ENCODE data around the gene CTNND2. TPM values are rescaled to one million over a fixed set of nuclear protein-coding genes. Genes with fewer than 3 reads are reported as not detected.

Gene CTNND2
- total RNA-seq, 1 donor from 2014 or later = 13.9 TPM

GRCh38 chr5:11301171-11301570 is 603.1 kb downstream of the CTNND2 start:
- no peak overlapping the region for H2AFZ ChIP-seq (replicated peaks)
- H3K4me2 ChIP-seq = no peak overlapping the region
- TF ChIP-seq EZH2 (IDR thresholded peaks at IDR 0.05) = no peak
- TF ChIP-seq CTCF (IDR thresholded peaks at IDR 0.05) = no peak
- no peak for TF ChIP-seq EZH2phosphoT487 (IDR thresholded peaks at IDR 0.05)
- Mint-ChIP-seq H3K36me3 (peaks cover 2% of the 10 kb centered on the region), H3K4me3 (no peak overlapping the region), H3K27ac (no peak overlapping the region), H3K9me3 (no peaks in the 10 kb centered on the region), H3K27me3 (ENCODE audit: insufficient read depth, low read depth) (peaks cover 4% of the 10 kb centered on the region), H3K4me1 (peaks cover 8% of the 10 kb centered on the region)
- H3K9me3 ChIP-seq (ENCODE audit: low read depth) = no peaks in the 10 kb centered on the region
- H3K27ac ChIP-seq = no peak overlapping the region
- no peaks in the 10 kb centered on the region for H3K27me3 ChIP-seq
- no peaks in the 10 kb centered on the region for H3F3A ChIP-seq (ENCODE audit: low read depth)
- no peaks in the 10 kb centered on the region for H4K20me1 ChIP-seq (ENCODE audit: low read depth)
- H3K4me3 ChIP-seq = no peak overlapping the region
- no peaks in the 10 kb centered on the region for H3K36me3 ChIP-seq
- no peak overlapping the region for H3K9ac ChIP-seq
- no peaks in the 10 kb centered on the region for H3K4me1 ChIP-seq
- H3K79me2 ChIP-seq (ENCODE audit: low read depth) = no peaks in the 10 kb centered on the region
- no peak for DNase-seq (ENCODE audit: low spot score)

GRCh38 chr5:11300736-11301135 is 603.5 kb downstream of the CTNND2 start:
- no peaks in the 10 kb centered on the region for H3K36me3 ChIP-seq
- no peak overlapping the region for H3K4me3 ChIP-seq
- DNase-seq (ENCODE audit: low spot score) = no peak
- no peak overlapping the region for H3K27ac ChIP-seq
- TF ChIP-seq EZH2phosphoT487 (IDR thresholded peaks at IDR 0.05) = no peak
- no peak for TF ChIP-seq EZH2 (IDR thresholded peaks at IDR 0.05)
- no peak for TF ChIP-seq CTCF (IDR thresholded peaks at IDR 0.05)
- no peaks in the 10 kb centered on the region for H3K4me1 ChIP-seq
- Mint-ChIP-seq H3K4me1 (peaks cover 4% of the 10 kb centered on the region), H3K36me3 (peaks cover 2% of the 10 kb centered on the region), H3K4me3 (no peak overlapping the region), H3K27ac (no peak overlapping the region), H3K27me3 (ENCODE audit: insufficient read depth, low read depth) (peaks cover 4% of the 10 kb centered on the region), H3K9me3 (no peaks in the 10 kb centered on the region)
- no peaks in the 10 kb centered on the region for H3K79me2 ChIP-seq (ENCODE audit: low read depth)
- no peak overlapping the region for H3K9ac ChIP-seq
- H2AFZ ChIP-seq (replicated peaks) = no peak overlapping the region
- H3K4me2 ChIP-seq = no peak overlapping the region
- H4K20me1 ChIP-seq (ENCODE audit: low read depth) = no peaks in the 10 kb centered on the region
- H3K27me3 ChIP-seq = no peaks in the 10 kb centered on the region
- no peaks in the 10 kb centered on the region for H3F3A ChIP-seq (ENCODE audit: low read depth)
- no peaks in the 10 kb centered on the region for H3K9me3 ChIP-seq (ENCODE audit: low read depth)

- no peaks in the 10 kb centered on the region for H3K36me3 ChIP-seq
- H3K27ac ChIP-seq = no peak overlapping the region
- no peaks in the 10 kb centered on the region for H3K79me2 ChIP-seq (ENCODE audit: low read depth)
- Mint-ChIP-seq H3K27me3 (ENCODE audit: insufficient read depth, low read depth) (peaks cover under 1% of the 10 kb centered on the region), H3K27ac (no peak overlapping the region), H3K9me3 (no peaks in the 10 kb centered on the region), H3K4me1 (no peaks in the 10 kb centered on the region), H3K36me3 (peaks cover 2% of the 10 kb centered on the region), H3K4me3 (no peak overlapping the region)
- H3K27me3 ChIP-seq = no peaks in the 10 kb centered on the region
- DNase-seq (ENCODE audit: low spot score) = no peak
- H3K4me3 ChIP-seq = no peak overlapping the region
- no peak overlapping the region for H2AFZ ChIP-seq (replicated peaks)
- no peaks in the 10 kb centered on the region for H3F3A ChIP-seq (ENCODE audit: low read depth)
- H3K4me2 ChIP-seq = no peak overlapping the region
- H4K20me1 ChIP-seq (ENCODE audit: low read depth) = no peaks in the 10 kb centered on the region
- H3K4me1 ChIP-seq = no peaks in the 10 kb centered on the region
- no peak for TF ChIP-seq EZH2 (IDR thresholded peaks at IDR 0.05)
- TF ChIP-seq CTCF (IDR thresholded peaks at IDR 0.05) = no peak
- TF ChIP-seq EZH2phosphoT487 (IDR thresholded peaks at IDR 0.05) = no peak
- no peaks in the 10 kb centered on the region for H3K9me3 ChIP-seq (ENCODE audit: low read depth)
- no peak overlapping the region for H3K9ac ChIP-seq
These were observed 605.4 kb downstream of the CTNND2 start for GRCh38 chr5:11298877-11299276.
